Natural killer cell treated with Interleukin-12 subunit alpha and Interleukin-12 subunit beta and Interleukin-15 and Interleukin-18, amount 100 ng/mL, for 72 hours (primary cell): ENCODE data around the gene LY6G6C. TPM values are rescaled to one million over a fixed set of nuclear protein-coding genes. Genes with fewer than 3 reads are reported as not detected.
A peak's percentile ranks its signal among the peaks of the same experiment; 100 is the strongest.

Experiments
- ATAC-seq, 2 donors: fragments of 150-1000 bp; cut with Tn5 transposase in 1 of 2; sonication (Bioruptor Pico), chemical (Tn5 transposase) in 1 of 2; 2 replicates each; pipeline ENCODE4 v1.10.0; 2021
- DNase-seq: peaks from one replicate; pipeline ENCODE4 v3.0.0; 2022; ENCODE audit warnings: low spot score
- H3K27ac Mint-ChIP-seq, 2 donors: 1 replicate in 1 of 2; 2 replicates in 1 of 2; pipeline ENCODE4 v1.8.0; 2022; ENCODE audit warnings: mixed read lengths in 2 of 2, mild to moderate bottlenecking in 1 of 2, moderate library complexity in 1 of 2
- H3K27me3 Mint-ChIP-seq, 2 donors: 1 replicate in 1 of 2; 2 replicates in 1 of 2; pipeline ENCODE4 v1.8.0; 2022; ENCODE audit warnings: mixed read lengths in 2 of 2
- H3K36me3 Mint-ChIP-seq: one replicate; pipeline ENCODE4 v1.8.0; 2022; ENCODE audit warnings: mixed read lengths
- H3K4me1 Mint-ChIP-seq, 2 donors: 1 replicate in 1 of 2; 2 replicates in 1 of 2; pipeline ENCODE4 v1.8.0; 2022; ENCODE audit warnings: low read depth in 2 of 2, mixed read lengths in 2 of 2, mild to moderate bottlenecking in 1 of 2
- H3K4me3 Mint-ChIP-seq: one replicate; pipeline ENCODE4 v1.8.0; 2022; ENCODE audit warnings: mixed read lengths
- H3K9me3 Mint-ChIP-seq: 2 replicates; pipeline ENCODE4 v1.8.0; 2022; ENCODE audit warnings: mixed read lengths
- total RNA-seq, 2 donors: library from RNA; stranded (reverse); gene quantifications; one replicate each; pipeline ENCODE4 v1.2.3, GENCODE V29; 2022

The LY6G6C gene, protein sequence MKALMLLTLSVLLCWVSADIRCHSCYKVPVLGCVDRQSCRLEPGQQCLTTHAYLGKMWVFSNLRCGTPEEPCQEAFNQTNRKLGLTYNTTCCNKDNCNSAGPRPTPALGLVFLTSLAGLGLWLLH
- total RNA-seq = not detected

DNA sequence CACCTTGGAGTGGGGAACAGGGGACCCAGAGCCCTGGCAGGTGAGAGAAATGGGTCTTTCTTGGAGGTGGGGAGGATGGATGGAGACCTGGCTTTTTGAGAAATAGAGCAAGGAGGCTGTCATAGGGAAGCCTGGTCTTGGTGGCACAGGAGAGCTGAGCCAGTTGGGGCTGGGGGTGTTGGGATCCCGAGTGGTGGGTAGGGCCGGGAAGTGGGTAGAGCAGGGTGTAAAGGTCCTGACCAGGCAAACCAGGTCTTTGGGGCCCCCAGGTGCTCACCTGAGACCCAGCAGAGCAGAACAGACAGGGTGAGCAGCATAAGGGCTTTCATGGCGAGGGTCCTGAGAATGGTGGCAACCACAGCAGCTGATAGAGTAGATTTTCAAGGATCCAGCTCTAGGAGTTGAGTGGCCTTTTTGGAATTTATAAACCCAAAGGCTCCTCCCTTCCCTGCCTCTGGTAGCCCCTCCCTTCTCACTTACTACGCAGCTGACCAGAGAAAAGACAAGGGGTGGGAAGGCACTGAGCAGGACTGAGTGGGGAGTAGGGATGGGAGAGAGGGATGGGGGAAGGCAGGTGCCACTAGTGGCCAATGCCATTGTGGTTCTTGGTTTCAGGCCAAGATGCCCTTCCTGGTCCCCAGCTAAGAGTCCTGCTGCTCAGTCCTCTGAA lies at the start of gene LY6G6C:
Gene LY6G6C (minus strand): TSS at position 396 of the 670 bp plus-strand sequence. CDS start 67 bp downstream, at position 329.
- H3K4me3 Mint-ChIP-seq = no peak within 1 kb of the TSS
- peaks cover 2% of the 10 kb centered on the region for H3K36me3 Mint-ChIP-seq
- H3K27me3 Mint-ChIP-seq = no peaks in the 10 kb centered on the region
- H3K4me1 Mint-ChIP-seq = peaks cover 22 to 24% of the 10 kb centered on the region in 2 donors
- H3K27ac Mint-ChIP-seq = no peak within 1 kb of the TSS
- ATAC-seq (no peak), DNase-seq (no peak)
- no peaks in the 10 kb centered on the region for H3K9me3 Mint-ChIP-seq

GRCh38 chr6:31770860-31771259 lies 49.3 kb upstream of the LY6G6C start:
- Mint-ChIP-seq H3K27ac (no peak overlapping the region), H3K27me3 (no peaks in the 10 kb centered on the region), H3K9me3 (no peaks in the 10 kb centered on the region), H3K4me1 (peaks cover 17 to 19% of the 10 kb centered on the region in 2 donors), H3K4me3 (no peak overlapping the region), H3K36me3 (no peaks in the 10 kb centered on the region)
- DNase-seq = no peak
- no peak for ATAC-seq

GRCh38 chr6:31769684-31770371 lies 48.3 kb upstream of the LY6G6C start:
- Mint-ChIP-seq H3K4me3 (no peak overlapping the region), H3K4me1 (peaks cover 17% of the 10 kb centered on the region in 2 donors), H3K27ac (peak overlapping the region; percentile 50 to 65), H3K9me3 (no peaks in the 10 kb centered on the region), H3K27me3 (no peaks in the 10 kb centered on the region), H3K36me3 (no peaks in the 10 kb centered on the region)
- DNase-seq (peak; percentile 83), ATAC-seq (peak; percentile 85 to 91)

DNA sequence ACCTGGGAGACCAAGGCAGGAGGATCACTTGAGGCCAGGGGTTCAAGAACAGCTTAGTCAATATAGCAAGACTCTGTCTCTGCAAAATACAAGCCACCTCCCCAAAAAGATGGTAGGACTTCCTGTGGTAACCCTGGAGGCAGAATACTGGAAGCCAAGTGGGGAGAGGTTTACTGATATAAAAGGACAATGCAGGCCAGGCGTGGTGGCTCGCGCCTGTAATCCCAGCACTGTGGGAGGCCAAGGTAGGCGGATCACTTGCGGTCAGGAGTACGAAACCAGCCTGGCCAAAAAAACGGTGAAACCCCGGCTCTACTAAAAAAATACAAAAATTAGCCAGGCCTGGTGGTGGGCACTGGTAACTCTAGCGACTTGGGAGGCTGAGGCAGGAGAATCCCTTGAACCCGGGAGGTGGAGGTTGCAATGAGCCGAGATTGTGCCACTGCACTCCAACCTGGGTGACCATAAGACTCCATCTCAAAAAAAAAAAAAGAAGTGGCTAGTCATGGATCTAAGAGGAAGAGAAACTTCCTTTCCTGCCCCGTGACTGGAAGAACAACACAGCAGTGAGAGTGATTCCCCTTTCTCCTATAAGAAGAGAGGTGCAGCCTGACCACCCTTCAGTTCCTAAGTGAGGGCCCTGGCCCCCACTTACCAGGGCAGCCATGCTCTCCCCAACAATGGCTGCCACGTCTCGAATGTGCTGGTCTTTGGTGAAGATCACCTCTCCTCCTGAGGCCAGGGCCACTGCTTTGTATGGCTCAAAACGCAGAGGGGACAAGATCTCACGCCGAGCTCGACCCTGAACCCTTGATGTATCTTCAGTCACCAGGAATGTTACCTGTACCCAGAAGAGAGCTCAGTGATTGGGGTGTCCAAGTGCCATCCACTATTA lies 47.1 kb upstream of the LY6G6C start:
- no peaks in the 10 kb centered on the region for H3K36me3 Mint-ChIP-seq
- ATAC-seq = no peak
- H3K9me3 Mint-ChIP-seq = no peaks in the 10 kb centered on the region
- no peaks in the 10 kb centered on the region for H3K27me3 Mint-ChIP-seq
- H3K4me1 Mint-ChIP-seq = peaks cover 17% of the 10 kb centered on the region in 2 donors
- no peak for DNase-seq
- H3K27ac Mint-ChIP-seq = no peak overlapping the region
- no peak overlapping the region for H3K4me3 Mint-ChIP-seq

GRCh38 chr6:31767096-31767645 lies 45.6 kb upstream of the LY6G6C start:
- H3K27me3 Mint-ChIP-seq = no peaks in the 10 kb centered on the region
- H3K36me3 Mint-ChIP-seq = no peaks in the 10 kb centered on the region
- DNase-seq (no peak), ATAC-seq (no peak)
- H3K4me1 Mint-ChIP-seq = peaks cover 12 to 15% of the 10 kb centered on the region in 2 donors
- H3K27ac Mint-ChIP-seq = no peak overlapping the region
- H3K4me3 Mint-ChIP-seq = no peak overlapping the region
- H3K9me3 Mint-ChIP-seq = no peaks in the 10 kb centered on the region

DNA sequence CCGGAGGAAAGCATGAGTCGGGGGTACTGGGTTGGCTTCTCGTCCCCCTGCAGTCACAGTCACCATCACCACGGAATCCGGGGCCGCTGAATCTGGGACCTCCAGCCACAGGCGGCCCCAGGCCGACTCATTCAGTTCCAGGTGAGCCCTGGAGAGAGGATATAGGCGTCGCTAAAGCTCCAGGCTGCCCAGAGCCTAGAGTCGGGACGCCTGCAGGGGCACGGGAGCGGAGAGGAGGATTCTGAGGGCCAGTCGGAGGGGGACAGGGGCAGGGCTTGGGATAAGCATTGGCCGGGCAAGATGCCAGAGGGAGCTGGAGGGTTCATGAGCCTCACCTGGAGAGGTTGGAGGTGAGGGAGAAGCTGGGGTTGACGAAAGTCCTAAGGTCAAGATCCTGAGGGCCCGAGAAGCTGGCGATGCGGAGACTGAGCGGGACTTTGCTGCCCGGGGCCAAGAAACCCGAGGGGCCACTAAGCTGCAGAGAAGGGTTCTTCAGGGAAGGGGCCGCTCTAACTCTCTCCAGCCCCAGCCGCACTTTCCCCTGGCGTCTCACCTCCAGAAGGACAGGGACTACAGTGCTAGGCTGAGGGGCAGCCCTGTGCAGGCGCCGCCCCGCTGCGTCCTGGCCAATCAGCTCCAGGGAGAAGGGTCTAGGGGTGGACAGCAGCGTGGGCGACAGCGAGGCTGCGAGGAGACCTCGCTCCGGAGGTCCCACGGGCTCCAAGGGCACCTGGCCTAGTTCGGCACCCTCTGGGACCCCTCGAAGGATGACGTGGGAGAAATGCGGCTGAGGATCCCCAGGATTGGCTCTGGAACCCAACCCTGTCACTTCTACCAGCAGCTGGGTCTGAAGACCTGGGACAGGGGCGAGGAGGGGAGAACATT lies 44.6 kb upstream of the LY6G6C start:
- no peak overlapping the region for H3K27ac Mint-ChIP-seq
- H3K9me3 Mint-ChIP-seq = no peaks in the 10 kb centered on the region
- DNase-seq (no peak), ATAC-seq (no peak)
- H3K4me3 Mint-ChIP-seq = no peak overlapping the region
- no peaks in the 10 kb centered on the region for H3K27me3 Mint-ChIP-seq
- no peaks in the 10 kb centered on the region for H3K36me3 Mint-ChIP-seq
- H3K4me1 Mint-ChIP-seq = peaks cover 8 to 13% of the 10 kb centered on the region in 2 donors

- peaks cover 7 to 15% of the 10 kb centered on the region in 2 donors for H3K4me1 Mint-ChIP-seq
- no peaks in the 10 kb centered on the region for H3K27me3 Mint-ChIP-seq
- H3K4me3 Mint-ChIP-seq = no peak overlapping the region
- no peaks in the 10 kb centered on the region for H3K36me3 Mint-ChIP-seq
- H3K27ac Mint-ChIP-seq = no peak overlapping the region
- no peaks in the 10 kb centered on the region for H3K9me3 Mint-ChIP-seq
- no peak for DNase-seq
- no peak for ATAC-seq
Measured at GRCh38 chr6:31765559-31765909, 44.0 kb upstream of the LY6G6C start.

DNA sequence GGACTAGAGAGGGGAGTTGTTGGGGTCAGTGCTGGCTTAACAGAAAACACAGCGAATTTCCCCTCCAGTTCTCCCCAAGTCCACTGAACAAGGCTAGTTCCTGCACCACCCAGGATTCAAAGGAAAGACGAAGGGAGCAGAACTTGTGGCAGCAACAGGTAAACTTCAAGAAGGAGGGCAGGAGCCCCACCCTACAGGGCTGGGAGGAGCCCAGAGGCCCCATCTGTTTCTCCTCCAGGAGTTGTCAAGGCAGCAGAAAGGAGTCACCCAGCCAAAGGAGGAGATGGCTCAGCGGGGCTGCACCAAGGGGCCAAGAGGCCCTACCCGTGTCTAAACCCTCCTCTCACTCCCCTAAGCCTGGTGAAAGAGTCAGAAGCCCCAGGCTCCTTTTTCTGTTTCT lies 42.7 kb upstream of the LY6G6C start:
- no peak for DNase-seq
- Mint-ChIP-seq H3K9me3 (no peaks in the 10 kb centered on the region), H3K27me3 (no peaks in the 10 kb centered on the region), H3K4me1 (peaks cover 0 to 10% of the 10 kb centered on the region in 2 donors), H3K36me3 (peaks cover 4% of the 10 kb centered on the region), H3K27ac (no peak overlapping the region), H3K4me3 (no peak overlapping the region)
- ATAC-seq = no peak

- H3K27ac Mint-ChIP-seq = no peak overlapping the region
- H3K4me3 Mint-ChIP-seq = no peak overlapping the region
- H3K36me3 Mint-ChIP-seq = peaks cover 4% of the 10 kb centered on the region
- ATAC-seq (no peak), DNase-seq (no peak)
- peaks cover 0 to 10% of the 10 kb centered on the region in 2 donors for H3K4me1 Mint-ChIP-seq
- H3K9me3 Mint-ChIP-seq = no peaks in the 10 kb centered on the region
- H3K27me3 Mint-ChIP-seq = no peaks in the 10 kb centered on the region
Measured at GRCh38 chr6:31763619-31763940, 42.0 kb upstream of the LY6G6C start.

- peaks cover 0 to 10% of the 10 kb centered on the region in 2 donors for H3K4me1 Mint-ChIP-seq
- no peak overlapping the region for H3K27ac Mint-ChIP-seq
- no peaks in the 10 kb centered on the region for H3K9me3 Mint-ChIP-seq
Measured at GRCh38 chr6:31762878-31763618, 41.5 kb upstream of the LY6G6C start.

DNA sequence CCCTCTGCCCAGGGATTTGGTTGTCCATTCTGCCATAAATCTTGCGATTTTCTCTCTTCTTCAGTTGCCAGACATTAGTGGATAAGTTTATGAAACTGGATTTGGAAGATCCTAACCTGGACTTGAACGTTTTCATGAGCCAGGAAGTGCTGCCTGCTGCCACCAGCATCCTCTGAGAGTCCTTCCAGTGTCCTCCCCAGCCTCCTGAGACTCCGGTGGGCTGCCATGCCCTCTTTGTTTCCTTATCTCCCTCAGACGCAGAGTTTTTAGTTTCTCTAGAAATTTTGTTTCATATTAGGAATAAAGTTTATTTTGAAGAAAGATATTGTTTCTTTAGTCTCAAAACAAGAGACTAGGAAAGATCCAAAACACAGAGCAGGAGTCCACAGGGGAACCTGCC lies 40.8 kb upstream of the LY6G6C start, which contains the start of gene SAPCD1:
Gene SAPCD1 (plus strand): TSS at position 301 of the 400 bp plus-strand sequence. CDS start 399 bp downstream, outside the sequence.
- Mint-ChIP-seq H3K27ac (no peak within 1 kb of the TSS), H3K27me3 (no peaks in the 10 kb centered on the region), H3K36me3 (peaks cover 4% of the 10 kb centered on the region), H3K9me3 (no peaks in the 10 kb centered on the region), H3K4me3 (no peak within 1 kb of the TSS), H3K4me1 (peaks cover 0 to 10% of the 10 kb centered on the region in 2 donors)
- no peak for ATAC-seq
- no peak for DNase-seq

More at GRCh38 chr6:31762878-31763618, 41.5 kb upstream of the LY6G6C start:
- Mint-ChIP-seq H3K4me3 (no peak overlapping the region), H3K27me3 (no peaks in the 10 kb centered on the region), H3K36me3 (peaks cover 4% of the 10 kb centered on the region)
- no peak for ATAC-seq
- DNase-seq = no peak

- Mint-ChIP-seq H3K27ac (peak overlapping the region in 1 of 2 donors; percentile 12), H3K4me1 (peaks cover 0 to 10% of the 10 kb centered on the region in 2 donors), H3K27me3 (no peaks in the 10 kb centered on the region), H3K9me3 (no peaks in the 10 kb centered on the region), H3K36me3 (peaks cover 4% of the 10 kb centered on the region), H3K4me3 (no peak overlapping the region)
- DNase-seq (no peak), ATAC-seq (no peak)
Measured at GRCh38 chr6:31761343-31761742, 39.8 kb upstream of the LY6G6C start.
